Coronary artery (tissue), 2 donors: ENCODE results near the gene VAMP2.

ENCODE experiments used
- DNase-seq: peaks from one replicate; pipeline ENCODE4 v3.0.0-alpha.2; 2017; ENCODE audit warnings: low spot score
- H3K27ac ChIP-seq, 2 donors: fragments of 200-600 bp; sonication (generic); one replicate each; pipeline ENCODE4 v1.5.1; 2016 to 2019
- H3K4me3 ChIP-seq: fragments of 200-600 bp; sonication (generic); 2 replicates; pipeline ENCODE4 v1.5.1; 2016; ENCODE audit warnings: mild to moderate bottlenecking, moderate library complexity
- CTCF ChIP-seq: fragments of 200-600 bp; sonication (generic); IDR thresholded peaks from one replicate; pipeline ENCODE4 v1.5.1; 2019; ENCODE audit warnings: antibody characterized with exemption

VAMP2 gene

GRCh38 chr17:8110456-8110804 lies 52.3 kb downstream of the VAMP2 start:
- Histone ChIP-seq H3K4me3 (peak overlapping the region; percentile 58), H3K27ac (no peak overlapping the region)
- TF ChIP-seq CTCF = no peak
- DNase-seq = no peak

GRCh38 chr17:8109661-8110455 lies 52.9 kb downstream of the VAMP2 start:
- TF ChIP-seq CTCF = peak; percentile 41
- no peak for DNase-seq
- Histone ChIP-seq H3K4me3 (peak overlapping the region; percentile 58), H3K27ac (no peak overlapping the region)
